SU-DHL-6 (cell line): Measurements from ENCODE around the gene C13orf46.

Experiments
- H2AFZ ChIP-seq: fragments of 200-600 bp; sonication (generic); 2 replicates; pipeline ENCODE4 v1.6.1; 2014; ENCODE audit warnings: low read depth, mild to moderate bottlenecking, moderate library complexity, mixed read lengths, antibody characterized with exemption, low read length; ENCODE audit not compliant: severe bottlenecking
- H3F3A ChIP-seq: fragments of 200-600 bp; shearing (Covaris generic); 2 replicates; pipeline ENCODE4 v1.6.0; 2016; ENCODE audit warnings: antibody characterized with exemption, mild to moderate bottlenecking; ENCODE audit not compliant: insufficient read depth
- H3K27ac ChIP-seq: fragments of 200-600 bp; sonication (generic); 2 replicates; pipeline ENCODE4 v1.5.1; 2016; ENCODE audit warnings: low read depth, mild to moderate bottlenecking, low read length, moderate library complexity, mixed read lengths
- H3K27me3 ChIP-seq: fragments of 200-600 bp; sonication (generic), shearing (Covaris generic); 2 replicates; pipeline ENCODE4 v1.6.0; 2014; ENCODE audit warnings: mild to moderate bottlenecking, low read length
- H3K36me3 ChIP-seq: fragments of 200-600 bp; sonication (generic); 2 replicates; pipeline ENCODE4 v1.6.1; 2014; ENCODE audit warnings: mild to moderate bottlenecking, low read length, mixed read lengths
- H3K4me2 ChIP-seq: fragments of 300-600, 200-600 bp; shearing (Covaris generic), sonication (generic); 2 replicates; pipeline ENCODE4 v1.6.0; 2014; ENCODE audit warnings: low read length, low read depth, mild to moderate bottlenecking; ENCODE audit not compliant: poor library complexity, severe bottlenecking
- H3K4me3 ChIP-seq: fragments of 200-600 bp; sonication (generic); 2 replicates; pipeline ENCODE4 v1.5.1; 2014; ENCODE audit warnings: antibody characterized with exemption, low read length, mild to moderate bottlenecking, mixed read lengths; ENCODE audit not compliant: insufficient read depth, poor library complexity, severe bottlenecking
- H3K79me2 ChIP-seq: fragments of 200-600 bp; sonication (generic); 2 replicates; pipeline ENCODE4 v1.6.1; 2014; ENCODE audit warnings: mild to moderate bottlenecking, low read length, moderate library complexity; ENCODE audit not compliant: insufficient read depth
- H3K9ac ChIP-seq: fragments of 200-600 bp; sonication (generic); 2 replicates; pipeline ENCODE4 v1.7.0; 2014; ENCODE audit warnings: mild to moderate bottlenecking, low read length
- H3K9me2 ChIP-seq: fragments of 200-600 bp; sonication (generic); replicated peaks from 2 replicates; pipeline ENCODE4 v1.6.1; 2014; ENCODE audit warnings: low read length; ENCODE audit not compliant: insufficient read depth
- H3K9me3 ChIP-seq: fragments of 200-600 bp; sonication (generic); 2 replicates; pipeline ENCODE4 v1.6.1; 2014; ENCODE audit warnings: low read length, mixed read lengths; ENCODE audit not compliant: insufficient read depth
- H4K20me1 ChIP-seq: fragments of 200-600 bp; sonication (generic); 2 replicates; pipeline ENCODE4 v1.6.1; 2014; ENCODE audit warnings: low read depth, mild to moderate bottlenecking, antibody characterized with exemption, low read length, moderate library complexity, mixed read lengths
- EZH2phosphoT487 ChIP-seq: fragments of 200-600 bp; sonication (generic), shearing (Covaris generic); conservative IDR thresholded peaks from 2 replicates; pipeline ENCODE4 v1.6.1; 2018; ENCODE audit warnings: mild to moderate bottlenecking, antibody characterized with exemption, low read length, moderate library complexity, mixed read lengths
- TF ChIP-seq, protein P1 (sequence below): fragments of 200-600 bp; sonication (generic); IDR thresholded peaks from one replicate; pipeline ENCODE4 v1.5.1; 2017; ENCODE audit warnings: antibody characterized with exemption, mild to moderate bottlenecking, low read length, moderate library complexity; ENCODE audit not compliant: insufficient read depth, poor library complexity, severe bottlenecking

C13orf46 gene

DNA sequence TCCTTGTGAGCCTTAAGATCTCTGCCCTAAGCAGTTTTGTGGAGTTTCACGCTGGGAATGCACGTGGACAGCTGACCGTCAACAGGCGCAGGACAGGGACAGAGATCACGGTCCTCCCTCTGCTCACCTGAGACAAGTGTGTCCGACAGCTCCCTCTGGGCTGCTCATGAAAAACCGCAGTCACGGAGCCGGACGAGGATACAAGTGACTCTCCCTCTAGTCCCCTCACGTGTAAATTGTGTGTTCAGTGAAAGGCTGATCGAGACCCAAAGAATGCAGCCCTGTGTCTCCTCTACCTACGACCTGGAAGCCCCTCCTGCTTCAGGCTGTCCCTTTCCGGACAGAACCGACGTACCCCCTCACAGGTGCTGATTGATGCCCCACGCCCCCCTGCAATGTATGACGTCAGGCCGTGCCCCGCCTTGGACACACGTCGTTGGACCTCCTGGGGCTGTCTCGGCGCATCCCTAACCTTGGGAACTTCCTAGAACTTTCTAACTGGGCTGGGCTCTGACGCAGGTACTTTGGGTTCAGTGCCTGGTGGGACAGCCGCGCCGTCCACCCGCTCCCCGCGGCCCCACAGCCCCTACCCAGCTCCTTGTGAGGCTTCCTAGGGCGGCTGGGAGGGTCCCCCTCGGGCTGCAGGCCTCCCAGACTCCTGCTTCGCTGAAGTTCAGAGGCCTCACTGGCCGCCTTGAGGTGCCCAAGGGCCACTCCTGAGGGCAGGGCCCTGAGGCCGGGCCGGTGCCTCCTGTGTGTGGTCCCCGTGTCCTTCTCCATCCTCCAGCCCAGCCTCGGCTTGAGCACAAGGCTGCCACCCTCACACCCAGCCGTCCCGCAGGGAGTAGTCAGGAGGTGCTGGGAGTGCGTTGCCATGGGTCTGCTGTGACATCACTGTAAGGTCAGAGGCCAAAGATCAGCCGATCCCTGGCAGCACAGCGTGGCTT is at the start of gene C13orf46:
Gene C13orf46, minus strand, starts transcription at position 859 of the 947 bp plus-strand sequence. Its CDS starts 79 bp downstream, at position 780.
- no peaks in the 10 kb centered on the region for H3F3A ChIP-seq
- no peak within 1 kb of the TSS for H3K4me3 ChIP-seq
- H3K4me2 ChIP-seq = no peak within 1 kb of the TSS
- H3K9me2 ChIP-seq = no peaks in the 10 kb centered on the region
- H3K9ac ChIP-seq = no peak within 1 kb of the TSS
- H3K27ac ChIP-seq = no peak within 1 kb of the TSS
- H4K20me1 ChIP-seq = no peaks in the 10 kb centered on the region
- H2AFZ ChIP-seq = no peak within 1 kb of the TSS
- no peaks in the 10 kb centered on the region for H3K9me3 ChIP-seq
- H3K36me3 ChIP-seq = no peaks in the 10 kb centered on the region
- no peak for TF ChIP-seq EZH2phosphoT487
- TF ChIP-seq, protein P1, sequence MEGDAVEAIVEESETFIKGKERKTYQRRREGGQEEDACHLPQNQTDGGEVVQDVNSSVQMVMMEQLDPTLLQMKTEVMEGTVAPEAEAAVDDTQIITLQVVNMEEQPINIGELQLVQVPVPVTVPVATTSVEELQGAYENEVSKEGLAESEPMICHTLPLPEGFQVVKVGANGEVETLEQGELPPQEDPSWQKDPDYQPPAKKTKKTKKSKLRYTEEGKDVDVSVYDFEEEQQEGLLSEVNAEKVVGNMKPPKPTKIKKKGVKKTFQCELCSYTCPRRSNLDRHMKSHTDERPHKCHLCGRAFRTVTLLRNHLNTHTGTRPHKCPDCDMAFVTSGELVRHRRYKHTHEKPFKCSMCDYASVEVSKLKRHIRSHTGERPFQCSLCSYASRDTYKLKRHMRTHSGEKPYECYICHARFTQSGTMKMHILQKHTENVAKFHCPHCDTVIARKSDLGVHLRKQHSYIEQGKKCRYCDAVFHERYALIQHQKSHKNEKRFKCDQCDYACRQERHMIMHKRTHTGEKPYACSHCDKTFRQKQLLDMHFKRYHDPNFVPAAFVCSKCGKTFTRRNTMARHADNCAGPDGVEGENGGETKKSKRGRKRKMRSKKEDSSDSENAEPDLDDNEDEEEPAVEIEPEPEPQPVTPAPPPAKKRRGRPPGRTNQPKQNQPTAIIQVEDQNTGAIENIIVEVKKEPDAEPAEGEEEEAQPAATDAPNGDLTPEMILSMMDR = no peak
- no peaks in the 10 kb centered on the region for H3K79me2 ChIP-seq
- H3K27me3 ChIP-seq = no peaks in the 10 kb centered on the region

DNA sequence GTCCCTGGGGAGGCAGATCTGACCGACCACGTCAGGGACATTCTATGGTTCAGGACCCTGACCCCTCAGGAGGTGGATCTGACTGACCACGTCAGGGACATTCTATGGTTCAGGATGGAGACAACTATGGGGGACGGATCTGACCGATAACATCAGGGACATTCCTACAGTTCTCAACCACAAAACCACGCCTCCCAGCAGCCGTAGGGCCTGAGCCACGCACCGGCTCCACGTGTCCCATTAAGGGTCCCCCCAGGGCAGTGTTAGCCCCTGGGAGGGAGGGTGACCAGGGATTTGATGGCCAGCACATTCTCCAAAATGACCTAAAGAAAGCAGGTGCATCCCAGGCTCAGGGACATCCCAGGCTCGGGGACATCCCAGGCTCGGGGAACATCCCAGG is 49.0 kb upstream of the C13orf46 start:
- peaks cover 20% of the 10 kb centered on the region for H3F3A ChIP-seq
- H3K9ac ChIP-seq = no peak overlapping the region
- no peaks in the 10 kb centered on the region for H3K9me3 ChIP-seq
- H2AFZ ChIP-seq = no peak overlapping the region
- H4K20me1 ChIP-seq = no peaks in the 10 kb centered on the region
- H3K4me3 ChIP-seq = no peak overlapping the region
- no peak overlapping the region for H3K4me2 ChIP-seq
- no peaks in the 10 kb centered on the region for H3K27me3 ChIP-seq
- no peaks in the 10 kb centered on the region for H3K9me2 ChIP-seq
- H3K36me3 ChIP-seq = no peaks in the 10 kb centered on the region
- no peak overlapping the region for H3K27ac ChIP-seq
- no peaks in the 10 kb centered on the region for H3K79me2 ChIP-seq
- no peak for TF ChIP-seq EZH2phosphoT487
- TF ChIP-seq, protein P1 = no peak

DNA sequence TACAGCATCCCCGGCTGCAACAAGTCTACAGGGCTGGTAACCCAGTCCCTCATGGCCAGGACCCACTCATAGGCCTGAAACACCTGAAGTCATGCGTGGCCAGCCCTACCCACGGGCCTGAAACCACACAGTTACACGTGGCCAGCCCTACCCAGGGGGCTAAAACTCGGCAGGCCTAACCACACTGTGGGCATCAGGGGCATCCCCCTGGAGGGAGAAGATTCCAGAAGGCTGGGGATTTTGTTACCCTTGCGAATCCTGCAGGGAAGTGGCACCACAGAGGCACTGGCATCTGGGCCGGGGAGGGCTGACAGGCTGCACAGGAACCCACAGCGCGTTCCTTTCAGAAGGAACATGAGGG is 48.4 kb upstream of the C13orf46 start:
- H3K9me2 ChIP-seq = no peaks in the 10 kb centered on the region
- H3K9ac ChIP-seq = no peak overlapping the region
- no peak overlapping the region for H2AFZ ChIP-seq
- H3K36me3 ChIP-seq = no peaks in the 10 kb centered on the region
- no peak overlapping the region for H3K4me2 ChIP-seq
- no peak overlapping the region for H3K27ac ChIP-seq
- H3K79me2 ChIP-seq = no peaks in the 10 kb centered on the region
- H3K9me3 ChIP-seq = no peaks in the 10 kb centered on the region
- no peaks in the 10 kb centered on the region for H3K27me3 ChIP-seq
- H4K20me1 ChIP-seq = no peaks in the 10 kb centered on the region
- TF ChIP-seq, protein P1 = no peak
- no peak for TF ChIP-seq EZH2phosphoT487
- peaks cover 16% of the 10 kb centered on the region for H3F3A ChIP-seq
- no peak overlapping the region for H3K4me3 ChIP-seq
